ENCODE results near the gene ADPRM. TPM values are rescaled to one million over a fixed set of nuclear protein-coding genes. Genes with fewer than 3 reads are reported as not detected.

ADPRM gene
- total and polyA plus RNA-seq, 7 donors = 8.9 to 15.8 (median 12.2) TPM

DNA sequence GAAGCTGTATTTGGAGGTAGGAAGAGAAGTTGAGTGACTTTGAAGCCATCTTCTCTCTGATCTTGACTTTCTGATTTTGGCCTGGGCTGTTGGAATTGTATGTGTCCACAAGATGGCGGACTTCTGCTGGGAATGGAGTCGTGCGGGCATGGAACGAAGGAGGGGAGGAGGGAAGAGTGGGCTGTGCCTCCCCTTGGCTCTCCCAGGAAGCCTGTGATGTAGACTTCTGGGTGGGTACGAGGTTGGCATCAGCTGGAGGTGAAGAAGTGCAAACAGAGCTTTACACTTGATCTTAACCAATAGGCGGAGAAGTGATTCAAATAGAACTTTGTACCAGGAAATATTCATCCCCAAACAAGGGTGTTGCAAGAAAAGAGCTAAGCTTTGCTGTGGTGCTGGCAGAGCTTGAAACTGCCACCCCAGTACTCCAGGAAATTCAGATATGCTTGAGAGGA is 39.8 kb downstream of the ADPRM start:
- Histone ChIP-seq H3K27me3 (ENCODE audit: insufficient read depth in 3 of 3, low read length in 2 of 3) (no peaks in the 10 kb centered on the region), H3K36me3 (ENCODE audit: insufficient read depth in 1 of 2, low read depth in 1 of 2) (no peaks in the 10 kb centered on the region), H3K4me1 (no peaks in the 10 kb centered on the region), H3K4me3 (no peak overlapping the region), H3K27ac (no peak overlapping the region), H3K9me3 (no peaks in the 10 kb centered on the region)
- ATAC-seq (peak; percentile 80 to 91 (median 88)), DNase-seq (peak; percentile 34 to 69)
- 15 to 16% (median 16%) methylated on average over 6 of the region's 6 CpGs for WGBS, 3 donors
- peak; percentile 72 for TF ChIP-seq CTCF (IDR thresholded peaks at IDR 0.05)
- intact Hi-C loops (cut with DNase I) = loop anchor here (1.0 to 2.0 kb wide), 2 partner anchors 108 kb away; no protein-coding TSS in a partner anchor

DNA sequence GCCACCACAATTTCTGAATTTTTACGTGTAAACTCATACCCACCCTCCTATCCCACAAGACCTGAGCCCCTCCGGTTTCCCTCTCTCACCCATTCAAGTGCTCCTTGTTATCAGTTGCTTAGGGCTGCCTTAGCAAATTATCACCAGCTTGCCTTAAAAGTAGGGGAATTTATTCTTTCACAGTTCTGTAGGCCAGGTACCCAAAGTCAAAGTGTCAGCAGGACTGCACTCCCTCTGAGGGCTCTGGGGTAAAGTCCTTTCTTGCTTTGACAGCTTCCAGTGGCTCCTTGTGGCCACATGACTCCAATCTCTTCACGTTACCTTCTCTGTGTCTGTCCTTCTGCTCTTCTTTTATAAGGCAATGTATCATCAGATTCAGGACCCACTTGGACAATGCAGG is 40.3 kb downstream of the ADPRM start:
- WGBS, 3 donors = 86 to 95% (median 91%) methylated on average over 3 of the region's 3 CpGs
- no peak overlapping the region for H3K27ac ChIP-seq
- no peaks in the 10 kb centered on the region for H3K9me3 ChIP-seq
- intact Hi-C loops (cut with DNase I) = loop anchor here (1.0 to 2.0 kb wide), 2 partner anchors 107 to 108 kb away; no protein-coding TSS in a partner anchor
- no peak for ATAC-seq
- H3K4me1 ChIP-seq = no peaks in the 10 kb centered on the region
- no peak for DNase-seq
- TF ChIP-seq CTCF (IDR thresholded peaks at IDR 0.05) = no peak
- H3K27me3 ChIP-seq (ENCODE audit: insufficient read depth in 3 of 3, low read length in 2 of 3) = no peaks in the 10 kb centered on the region
- no peak overlapping the region for H3K4me3 ChIP-seq
- H3K36me3 ChIP-seq (ENCODE audit: insufficient read depth in 1 of 2, low read depth in 1 of 2) = no peaks in the 10 kb centered on the region

GRCh38 chr17:10738521-10739258 is 41.3 kb downstream of the ADPRM start:
- no peaks in the 10 kb centered on the region for H3K36me3 ChIP-seq (ENCODE audit: insufficient read depth in 1 of 2, low read depth in 1 of 2)
- ATAC-seq (no peak), DNase-seq (no peak)
- H3K4me3 ChIP-seq = no peak overlapping the region
- H3K27ac ChIP-seq = no peak overlapping the region
- no peaks in the 10 kb centered on the region for H3K9me3 ChIP-seq
- WGBS, 3 donors = 36 to 49% (median 41%) methylated on average over 5 of the region's 5 CpGs
- TF ChIP-seq CTCF (IDR thresholded peaks at IDR 0.05) = no peak
- peaks cover 4% of the 10 kb centered on the region for H3K4me1 ChIP-seq
- intact Hi-C loops (cut with DNase I) = no loop called here
- H3K27me3 ChIP-seq (ENCODE audit: insufficient read depth in 3 of 3, low read length in 2 of 3) = no peaks in the 10 kb centered on the region

DNA sequence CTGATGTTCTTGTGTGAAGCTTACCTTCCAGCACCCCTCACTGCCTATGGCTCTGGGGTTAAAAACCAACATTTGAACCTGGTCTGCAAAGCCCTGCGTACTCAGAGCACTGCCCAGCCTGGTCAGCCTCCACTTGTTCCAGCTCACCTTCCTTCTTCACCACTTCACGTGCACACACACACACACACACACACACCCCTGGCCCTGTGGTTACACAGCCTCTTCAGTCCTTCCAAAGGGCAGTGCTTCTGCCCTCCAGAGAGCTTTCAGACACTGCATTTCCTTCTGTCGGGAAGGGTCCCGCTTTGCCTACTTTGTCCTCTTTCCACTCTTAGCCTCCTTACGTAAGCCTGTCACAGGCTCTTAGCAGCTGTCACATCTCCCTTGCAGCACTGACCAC is 42.0 kb downstream of the ADPRM start:
- peaks cover 4% of the 10 kb centered on the region for H3K4me1 ChIP-seq
- no peaks in the 10 kb centered on the region for H3K9me3 ChIP-seq
- no peak overlapping the region for H3K4me3 ChIP-seq
- TF ChIP-seq CTCF (IDR thresholded peaks at IDR 0.05) = no peak
- no peak overlapping the region for H3K27ac ChIP-seq
- intact Hi-C loops (cut with DNase I) = no loop called here
- no peak for ATAC-seq
- no peaks in the 10 kb centered on the region for H3K27me3 ChIP-seq (ENCODE audit: insufficient read depth in 3 of 3, low read length in 2 of 3)
- 84 to 88% (median 88%) methylated on average over 5 of the region's 5 CpGs for WGBS, 3 donors
- DNase-seq = no peak
- no peaks in the 10 kb centered on the region for H3K36me3 ChIP-seq (ENCODE audit: insufficient read depth in 1 of 2, low read depth in 1 of 2)

Measured in psoas muscle (tissue), 8 donors.